Midbrain (tissue), 1 donor: ENCODE data around the gene NLRC5.

Experiments
- DNase-seq: peaks from one replicate; lab custom pipeline; 2025; lab: John Stamatoyannopoulos, UW

Gene NLRC5

GRCh38 chr16:57022445-57022844 lies 33.1 kb downstream of the NLRC5 start:
- no peak for DNase-seq

- no peak for DNase-seq
These were observed 34.3 kb downstream of the NLRC5 start for GRCh38 chr16:57023541-57024249.

- no peak for DNase-seq
These were observed 35.7 kb downstream of the NLRC5 start for GRCh38 chr16:57024894-57025680.

- DNase-seq: no peak
These were observed 36.8 kb downstream of the NLRC5 start for GRCh38 chr16:57025941-57026777.

- DNase-seq: no peak
These were observed 37.4 kb downstream of the NLRC5 start for GRCh38 chr16:57026778-57027062.

- no peak for DNase-seq
These were observed 37.7 kb downstream of the NLRC5 start for GRCh38 chr16:57027067-57027466.

- DNase-seq: no peak
These were observed 38.7 kb downstream of the NLRC5 start for GRCh38 chr16:57028086-57028485.

- DNase-seq: no peak
These were observed 40.1 kb downstream of the NLRC5 start for GRCh38 chr16:57029161-57030160.

- no peak for DNase-seq
These were observed 41.1 kb downstream of the NLRC5 start for GRCh38 chr16:57030346-57030902.

GRCh38 chr16:57031156-57031555 lies 41.8 kb downstream of the NLRC5 start:
- no peak for DNase-seq

GRCh38 chr16:57032346-57032745 lies 43.0 kb downstream of the NLRC5 start:
- DNase-seq: no peak

GRCh38 chr16:57032931-57033330 lies 43.6 kb downstream of the NLRC5 start:
- DNase-seq: no peak

GRCh38 chr16:57036315-57036714 lies 47.0 kb downstream of the NLRC5 start:
- no peak for DNase-seq

- DNase-seq: no peak
These were observed 47.6 kb downstream of the NLRC5 start for GRCh38 chr16:57036945-57037344.

GRCh38 chr16:57038166-57038565 lies 48.8 kb downstream of the NLRC5 start:
- no peak for DNase-seq

GRCh38 chr16:57039148-57039812 lies 49.9 kb downstream of the NLRC5 start:
- no peak for DNase-seq

GRCh38 chr16:57041182-57042156 lies 52.1 kb downstream of the NLRC5 start:
- no peak for DNase-seq

- DNase-seq: no peak
These were observed 53.1 kb downstream of the NLRC5 start for GRCh38 chr16:57042157-57043111.
